ENCODE data around the gene RPL36. TPM values are rescaled to one million over a fixed set of nuclear protein-coding genes. Genes with fewer than 3 reads are reported as not detected.

The RPL36 gene
- total and polyA plus RNA-seq, 2 donors (not counting 3 experiments of a cell fraction or from before 2014, with no cell fraction given): 1,033 to 1,084 TPM

GRCh38 chr19:5654931-5655330 is 35.2 kb upstream of the RPL36 start:
- H3K36me3 ChIP-seq (ENCODE audit: control insufficient read depth in 2 of 2, extremely low read depth in 1 of 2, insufficient read depth in 2 of 2, low read length in 2 of 2): peaks cover 22 to 47% of the 10 kb centered on the region in 2 experiments
- POLR2A ChIA-PET: no interaction called here
- H3K9ac ChIP-seq (replicated peaks; ENCODE audit: extremely low read depth, insufficient read depth, low read length): no peak overlapping the region
- no peaks in the 10 kb centered on the region for H3K9me1 ChIP-seq (replicated peaks; ENCODE audit: control insufficient read depth, extremely low read depth, insufficient read depth, low read length)
- H3K27me3 ChIP-seq (ENCODE audit: control insufficient read depth in 2 of 2, insufficient read depth in 2 of 2, low read length in 2 of 2): no peaks in the 10 kb centered on the region
- DNase-seq (ENCODE audit: low read depth, low spot score) (no peak), FAIRE-seq (no peak)
- dilution Hi-C loops (cut with MboI; ENCODE audit: extremely low pct_ligation_motif_present, low sequenced_read_pairs) (no loop called here), intact Hi-C loops (cut with micrococcal nuclease) (no loop called here)
- BruUV-seq (replicated peaks): no TSS peak
- no peaks in the 10 kb centered on the region for H3K4me1 ChIP-seq (ENCODE audit: control insufficient read depth, extremely low read depth, insufficient read depth, low read length)
- H3K79me2 ChIP-seq (ENCODE audit: control insufficient read depth, insufficient read depth, low read length): peaks cover under 1% of the 10 kb centered on the region
- no peak overlapping the region for H3K4me3 ChIP-seq (replicated peaks in 1 of 3; ENCODE audit: insufficient read depth in 1 of 3, low read depth in 1 of 3, low read length in 3 of 3)
- no peak overlapping the region for H3K27ac ChIP-seq (ENCODE audit: insufficient read depth, low read depth, low read length)
- no peak overlapping the region for H3K4me2 ChIP-seq (ENCODE audit: insufficient read depth, low read length)
- TF ChIP-seq JUN (IDR thresholded peaks at IDR 0.05; ENCODE audit: borderline replicate concordance, insufficient read depth, insufficient read length, low read depth): no peak
- TF ChIP-seq FOS (IDR thresholded peaks at IDR 0.05; ENCODE audit: borderline replicate concordance, insufficient read depth, low read length): no peak
- TF ChIP-seq GATA2 (IDR thresholded peaks at IDR 0.05; ENCODE audit: insufficient read depth, insufficient read length, low read depth, low read length): no peak
- TF ChIP-seq MYC (IDR thresholded peaks at IDR 0.05; ENCODE audit: low read depth, low read length): no peak
- TF ChIP-seq MAX (IDR thresholded peaks at IDR 0.05; ENCODE audit: insufficient read depth, insufficient read length): no peak
- no peak for TF ChIP-seq CTCF (IDR thresholded peaks at IDR 0.05; ENCODE audit: extremely low read depth in 1 of 2, insufficient read depth in 1 of 2, low read depth in 1 of 2, low read length in 2 of 2)
- no peak for TF ChIP-seq POLR2A (IDR thresholded peaks at IDR 0.05; ENCODE audit: low read depth, low read length)
- no peaks in the 10 kb centered on the region for H4K20me1 ChIP-seq (replicated peaks; ENCODE audit: control insufficient read depth, extremely low read depth, insufficient read depth, low read length)
- H2AFZ ChIP-seq (ENCODE audit: low read depth, low read length): no peak overlapping the region
- CTCF ChIA-PET: interaction anchor here (1.0 to 1.5 kb wide), 2 partner anchors 10 to 35 kb away, joined by 3 to 4 read pairs; no protein-coding TSS in a partner anchor
- H3K9me3 ChIP-seq (replicated peaks; ENCODE audit: control insufficient read depth, insufficient read depth, low read length): no peaks in the 10 kb centered on the region
